Immature natural killer cell (primary cell): ENCODE results near the gene TMPRSS11B. TPM values are rescaled to one million over a fixed set of nuclear protein-coding genes. Genes with fewer than 3 reads are reported as not detected.

Experiments
- DNase-seq, 3 donors: peaks; one replicate each; pipeline ENCODE4 v3.0.0; 2022; ENCODE audit warnings: mixed read lengths in 1 of 3
- H3K27ac Mint-ChIP-seq, 6 donors: one replicate each; pipeline ENCODE4 v1.8.0; 2020; ENCODE audit warnings: mixed read lengths in 6 of 6, mild to moderate bottlenecking in 5 of 6, inconsistent platforms in 4 of 6, moderate library complexity in 3 of 6
- H3K27me3 Mint-ChIP-seq, 3 donors: one replicate each; pipeline ENCODE4 v1.8.0; 2020 to 2021; ENCODE audit warnings: low read depth in 3 of 3, mild to moderate bottlenecking in 3 of 3, mixed read lengths in 3 of 3, moderate library complexity in 3 of 3, inconsistent platforms in 1 of 3
- H3K36me3 Mint-ChIP-seq, 3 donors: one replicate each; pipeline ENCODE4 v1.8.0; 2020; ENCODE audit warnings: mixed read lengths in 3 of 3, inconsistent platforms in 2 of 3, mild to moderate bottlenecking in 2 of 3
- H3K4me1 Mint-ChIP-seq, 2 donors: one replicate each; pipeline ENCODE4 v1.8.0; 2020; ENCODE audit warnings: inconsistent platforms in 2 of 2, mild to moderate bottlenecking in 2 of 2, mixed read lengths in 2 of 2, moderate library complexity in 1 of 2
- H3K4me3 Mint-ChIP-seq, 5 donors: one replicate each; pipeline ENCODE4 v1.8.0; 2020; ENCODE audit warnings: mild to moderate bottlenecking in 5 of 5, mixed read lengths in 5 of 5, inconsistent platforms in 3 of 5, moderate library complexity in 3 of 5
- H3K9me3 Mint-ChIP-seq, 6 donors: one replicate each; pipeline ENCODE4 v1.8.0; 2020; ENCODE audit warnings: mild to moderate bottlenecking in 6 of 6, mixed read lengths in 6 of 6, inconsistent platforms in 4 of 6, moderate library complexity in 3 of 6
- polyA plus RNA-seq, 3 donors: library from polyadenylated mRNA; unstranded; fragments of 300-500 nt; fragmentation: Illumina TruSeq; gene quantifications; one replicate each; pipeline ENCODE4 v1.2.3, GENCODE V29; 2021

TMPRSS11B gene
- polyA plus RNA-seq, 3 donors from 2014 or later = not detected

DNA sequence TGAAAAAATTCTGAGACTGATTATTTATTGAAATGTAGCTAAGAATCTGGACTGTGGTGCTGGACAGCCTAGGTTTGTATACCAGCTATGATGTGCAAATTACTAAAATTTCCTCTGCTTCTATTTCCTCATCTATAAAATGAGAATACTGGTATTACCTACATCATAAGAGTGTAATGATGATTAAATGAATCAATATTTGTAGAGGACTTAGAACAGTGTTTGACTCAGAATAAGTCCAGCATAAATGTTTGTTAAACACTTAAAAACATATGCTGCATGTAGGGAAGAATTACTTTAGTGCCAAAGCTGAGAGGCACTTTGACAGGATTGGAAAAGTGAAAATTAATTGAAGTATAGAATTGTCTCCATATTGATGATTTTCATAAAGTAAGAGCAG lies 60.6 kb downstream of the TMPRSS11B start:
- no peak for DNase-seq
- H3K9me3 Mint-ChIP-seq = no peaks in the 10 kb centered on the region
- H3K4me3 Mint-ChIP-seq = no peak overlapping the region
- H3K27ac Mint-ChIP-seq = no peak overlapping the region
- H3K36me3 Mint-ChIP-seq = no peaks in the 10 kb centered on the region
- no peaks in the 10 kb centered on the region for H3K4me1 Mint-ChIP-seq
- peaks cover 0 to 5% (median 2%) of the 10 kb centered on the region in 3 donors for H3K27me3 Mint-ChIP-seq

DNA sequence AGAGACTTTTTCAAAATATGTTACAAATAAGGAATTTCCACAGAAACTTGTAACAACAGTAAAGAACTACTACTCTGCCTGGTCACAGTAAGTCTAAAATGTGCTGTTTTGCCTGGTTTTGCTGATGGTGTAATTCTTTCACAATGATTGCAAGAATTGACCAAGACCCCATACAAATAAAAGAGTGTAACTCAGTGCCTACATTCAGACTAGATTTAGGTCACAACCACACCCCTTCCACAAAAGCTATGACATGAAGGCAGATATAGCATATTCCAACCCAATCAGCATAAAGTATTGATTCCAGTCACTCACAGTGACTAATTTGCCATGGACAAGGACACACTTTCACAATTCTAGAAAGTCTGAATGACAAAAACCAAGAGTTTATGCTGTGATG lies 62.1 kb downstream of the TMPRSS11B start:
- no peaks in the 10 kb centered on the region for H3K4me1 Mint-ChIP-seq
- no peak overlapping the region for H3K27ac Mint-ChIP-seq
- no peak for DNase-seq
- H3K9me3 Mint-ChIP-seq = no peaks in the 10 kb centered on the region
- H3K36me3 Mint-ChIP-seq = no peaks in the 10 kb centered on the region
- H3K27me3 Mint-ChIP-seq = peaks cover 0 to 3% (median 2%) of the 10 kb centered on the region in 3 donors
- H3K4me3 Mint-ChIP-seq = no peak overlapping the region

DNA sequence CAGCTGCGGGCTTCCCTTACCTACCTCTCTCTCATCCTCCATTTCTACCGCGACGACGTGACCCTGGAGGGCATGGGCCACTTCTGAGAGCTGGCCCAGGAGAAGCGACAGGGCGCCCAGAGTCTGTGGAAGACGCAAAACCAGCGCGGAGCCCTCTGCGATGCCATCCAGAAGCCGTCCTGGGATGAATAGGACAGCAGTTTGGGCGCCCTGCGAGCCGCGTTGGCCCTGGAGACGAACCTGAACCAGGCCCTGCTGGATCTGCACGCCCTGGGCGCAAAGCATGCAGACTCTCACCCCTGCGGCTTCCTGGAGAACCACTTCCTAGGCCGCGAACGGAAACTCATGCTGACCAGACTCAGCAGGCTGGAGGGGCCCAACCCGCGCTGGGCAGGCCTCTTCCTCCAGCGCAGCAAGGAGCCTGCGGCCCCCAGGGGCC lies 63.1 kb downstream of the TMPRSS11B start:
- Mint-ChIP-seq H3K4me1 (no peaks in the 10 kb centered on the region), H3K27ac (no peak overlapping the region), H3K36me3 (no peaks in the 10 kb centered on the region), H3K27me3 (peaks cover 1 to 3% (median 2%) of the 10 kb centered on the region in 3 donors), H3K4me3 (no peak overlapping the region), H3K9me3 (no peaks in the 10 kb centered on the region)
- DNase-seq = no peak

DNA sequence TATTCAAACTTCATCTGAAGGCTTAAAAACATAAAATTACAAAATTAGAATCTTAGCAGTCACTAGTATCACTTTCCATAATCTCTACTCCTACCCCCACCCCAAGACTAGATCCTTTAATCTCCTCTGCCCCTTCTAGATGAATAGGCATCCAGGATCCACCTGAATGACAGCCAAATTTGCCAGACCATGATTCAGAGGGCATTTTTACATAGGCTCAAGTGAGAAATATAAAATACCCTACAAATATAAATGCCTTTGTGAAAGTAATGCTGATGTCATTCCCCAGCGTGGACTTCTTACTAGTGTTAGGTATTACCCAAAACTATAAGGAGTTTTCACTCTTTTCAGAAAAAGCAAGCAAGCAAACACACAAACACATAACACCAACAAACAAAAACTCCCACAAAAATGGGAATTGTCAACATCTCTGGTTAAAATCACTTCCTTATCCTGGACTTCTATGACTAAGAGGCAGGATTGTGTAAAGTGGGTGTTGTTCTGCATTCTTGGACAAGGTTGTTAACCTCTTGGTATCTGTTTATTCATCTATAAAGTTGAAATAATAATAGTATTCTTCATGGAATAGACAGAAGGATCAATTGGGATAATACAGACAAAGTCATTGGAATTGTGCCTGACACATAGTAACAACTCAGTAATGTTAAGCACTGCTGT lies 64.5 kb downstream of the TMPRSS11B start:
- Mint-ChIP-seq H3K36me3 (no peaks in the 10 kb centered on the region), H3K27me3 (peaks cover 0 to 2% (median 1%) of the 10 kb centered on the region in 3 donors), H3K27ac (no peak overlapping the region), H3K4me1 (no peaks in the 10 kb centered on the region), H3K9me3 (no peaks in the 10 kb centered on the region), H3K4me3 (no peak overlapping the region)
- no peak for DNase-seq

DNA sequence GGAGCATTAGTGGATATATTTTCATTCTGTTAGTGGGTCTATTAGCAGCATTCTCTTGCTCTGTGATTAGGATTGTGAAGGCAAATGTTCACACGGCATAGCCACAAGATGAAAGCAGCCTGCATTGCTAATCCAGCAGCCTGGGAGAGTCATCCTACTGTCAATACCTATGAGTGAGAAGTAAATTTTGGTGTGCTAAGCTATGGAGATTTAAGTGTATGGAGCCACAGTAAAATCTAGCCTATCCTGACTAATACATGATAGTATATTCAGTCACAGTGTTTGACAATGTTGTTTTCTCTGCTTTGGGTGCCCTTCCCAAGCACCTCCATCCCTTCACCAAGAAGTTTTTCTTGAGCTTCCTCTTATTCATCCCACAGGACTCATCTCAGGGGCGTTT lies 68.6 kb downstream of the TMPRSS11B start:
- Mint-ChIP-seq H3K27ac (no peak overlapping the region), H3K27me3 (peaks cover 0 to 2% (median 1%) of the 10 kb centered on the region in 3 donors), H3K36me3 (no peaks in the 10 kb centered on the region), H3K9me3 (no peaks in the 10 kb centered on the region), H3K4me3 (no peak overlapping the region), H3K4me1 (no peaks in the 10 kb centered on the region)
- no peak for DNase-seq

Other genes starting within 250 kb of the TMPRSS11B start
- gene TMPRSS11F, start 115.8 kb downstream of the TMPRSS11B start, polyA plus RNA-seq = not detected
- 10 to 100 TPM in 2 of 3 donors, 1 to 10 TPM in 1; 4.9 to 53.9 (median 24.1) TPM for gene YTHDC1, start 104.4 kb upstream of the TMPRSS11B start, polyA plus RNA-seq
- gene TMPRSS11E, start 201.8 kb upstream of the TMPRSS11B start, polyA plus RNA-seq = under 1 TPM in 2 of 3 donors, not detected in 1; 0.27 to 0.28 TPM